GM12878 (cell line): Measurements from ENCODE around the gene TPMT. TPM values are rescaled to one million over a fixed set of nuclear protein-coding genes. Genes with fewer than 3 reads are reported as not detected.
"Not testable (repeated sequence)": the region's sequence is repeated elsewhere in the genome, so short reads cannot be mapped to it uniquely, and the experiment has no call there.

Experiments
- ATAC-seq: fragments of 200-7000 bp; cut with Tn5 transposase; 3 replicates; pipeline ENCODE4 v1.9.1; 2020; ENCODE audit warnings: mild to moderate bottlenecking, moderate library complexity
- BruUV-seq: library from RNA; stranded (reverse); fragments of 400-500 nt; replicated peaks from 2 replicates; lab custom pipeline; 2021; lab: Mats Ljungman, UMichigan
- CTCF ChIA-PET: fragments of 300-600 bp; sonication (Branson Sonifier 250); formaldehyde crosslinking; extraction: SDS; loops from one replicate; lab custom pipeline; 2021; ENCODE audit warnings: inconsistent platforms; lab: Yijun Ruan, JAX
- POLR2A ChIA-PET: fragments of 350-600 bp; formaldehyde crosslinking; extraction: SDS; loops from one replicate; lab custom pipeline; 2021; ENCODE audit warnings: inconsistent platforms; lab: Charles Lee
- RAD21 ChIA-PET: fragments of 300-600 bp; sonication (Branson Sonifier 250); formaldehyde crosslinking; loops from one replicate; lab custom pipeline; 2023; ENCODE audit warnings: antibody characterized with exemption; ENCODE audit not compliant: unreplicated experiment; lab: Charles Lee
- SMC1A ChIA-PET: fragments of 300-600 bp; sonication (Branson Sonifier 250); formaldehyde crosslinking; loops from one replicate; lab custom pipeline; 2023; ENCODE audit not compliant: unreplicated experiment, uncharacterized antibody; lab: Charles Lee
- DNase-seq: peaks from one replicate; pipeline ENCODE4 v3.0.0-alpha.2; 2011; ENCODE audit warnings: low read depth, low spot score
- FAIRE-seq: peaks from 3 replicates; lab custom pipeline; 2011; peaks lifted over from hg19 to GRCh38; lab: Jason Lieb, UNC
- H2AFZ ChIP-seq: 2 replicates; pipeline ENCODE4 v1.6.0; 2011; ENCODE audit warnings: low read depth, low read length, control low read depth; ENCODE audit not compliant: control insufficient read depth
- H3K27ac ChIP-seq: 2 replicates; pipeline ENCODE4 v1.5.1; 2011; ENCODE audit warnings: control low read depth; ENCODE audit not compliant: control insufficient read depth, insufficient read depth
- H3K27me3 ChIP-seq, 2 experiments: replicated peaks in 1 of 2; 2 replicates each; pipeline versions ENCODE4 v1.6.0 to v1.6.1; 2011; ENCODE audit warnings: low read length in 1 of 2; ENCODE audit not compliant: control insufficient read depth in 2 of 2, insufficient read depth in 2 of 2
- H3K36me3 ChIP-seq, 2 experiments: 2 replicates each; pipeline ENCODE4 v1.5.1; 2011; ENCODE audit warnings: low read length in 1 of 2; ENCODE audit not compliant: control insufficient read depth in 2 of 2, insufficient read depth in 2 of 2
- H3K4me1 ChIP-seq: 2 replicates; pipeline ENCODE4 v1.6.1; 2011; ENCODE audit warnings: mild to moderate bottlenecking, low read length, moderate library complexity, mixed read lengths; ENCODE audit not compliant: control insufficient read depth, insufficient read depth
- H3K4me2 ChIP-seq: 2 replicates; pipeline ENCODE4 v1.6.0; 2011; ENCODE audit warnings: control low read depth; ENCODE audit not compliant: control insufficient read depth, insufficient read depth
- H3K4me3 ChIP-seq: fragments of 200-600 bp; sonication (generic); 2 replicates; pipeline ENCODE4 v1.5.1; 2016
- H3K79me2 ChIP-seq: 2 replicates; pipeline ENCODE4 v1.6.0; 2011; ENCODE audit warnings: low read length; ENCODE audit not compliant: control insufficient read depth, insufficient read depth
- H3K9ac ChIP-seq: 2 replicates; pipeline ENCODE4 v1.8.0; 2011; ENCODE audit warnings: low read length, control low read depth, mixed read lengths; ENCODE audit not compliant: control insufficient read depth, insufficient read depth
- H3K9me3 ChIP-seq: replicated peaks from 3 replicates; pipeline ENCODE4 v1.5.1; 2011; ENCODE audit warnings: mild to moderate bottlenecking, low read length; ENCODE audit not compliant: control insufficient read depth, insufficient read depth
- H4K20me1 ChIP-seq: 2 replicates; pipeline ENCODE4 v1.6.0; 2011; ENCODE audit not compliant: control insufficient read depth, insufficient read depth
- GABPA ChIP-seq: IDR thresholded peaks from 2 replicates; pipeline ENCODE4 v1.6.1; 2014; ENCODE audit warnings: antibody characterized with exemption, low read depth, mild to moderate bottlenecking, inconsistent platforms
- HDAC2 ChIP-seq: fragments of 200-600 bp; sonication (generic); IDR thresholded peaks from 2 replicates; pipeline ENCODE4 v1.6.1; 2017
- WGBS: methylation state at CpG from one replicate; pipeline ENCODE4 v1.1.6; 2016; ENCODE audit warnings: low lambda C conversion rate; ENCODE audit not compliant: insufficient replicate concordance, insufficient coverage; ENCODE audit errors: missing lambda C conversion rate; 5-methylcytosine and 5-hydroxymethylcytosine counted together
- in situ Hi-C: fragments of 300-500 bp; cut with MboI; formaldehyde crosslinking; loops from 9 replicates; pipeline ENCODE4 v1.14.3; 2018; ENCODE audit warnings: mixed read lengths
- intact Hi-C: fragments of 100-400 bp; cut with micrococcal nuclease; formaldehyde crosslinking; loops from one replicate; pipeline ENCODE4 v1.14.2; 2022; ENCODE audit not compliant: unreplicated experiment
- polyA plus RNA-seq, 11 experiments: library from polyadenylated mRNA; depleted of rRNA in 4 of 11; unstranded in 6 of 11; stranded (reverse) in 5 of 11; fragments of >200 nt; fragmentation: Nextera tagmentation in 4 of 11; fragmentation: Illumina TruSeq in 1 of 11; extraction: Ambion mirVana in 4 of 11; extraction: Trizol in 1 of 11; gene quantifications; 1 replicate in 1 of 11; 2 replicates in 10 of 11; pipeline versions ENCODE4 v1.2.1 to v1.2.3, GENCODE V29; 2011 to 2016; ENCODE audit warnings: inconsistent platforms in 2 of 11, missing spikeins in 2 of 11, low read depth in 1 of 11
- total RNA-seq, 4 experiments: library from RNA; depleted of rRNA in 3 of 4; stranded (reverse); fragments of >200 nt in 3 of 4; fragmentation: Illumina TruSeq in 1 of 4; extraction: Trizol in 1 of 4; gene quantifications; 2 replicates each; pipeline versions ENCODE4 v1.2.1 to v1.2.3, GENCODE V29; 2013 to 2021

Gene TPMT
- total and polyA plus RNA-seq, 10 of the 15 experiments (the other 5 are each of a cell fraction or from before 2014, with no cell fraction given): 7.9 to 18.2 (median 16.3) TPM

DNA sequence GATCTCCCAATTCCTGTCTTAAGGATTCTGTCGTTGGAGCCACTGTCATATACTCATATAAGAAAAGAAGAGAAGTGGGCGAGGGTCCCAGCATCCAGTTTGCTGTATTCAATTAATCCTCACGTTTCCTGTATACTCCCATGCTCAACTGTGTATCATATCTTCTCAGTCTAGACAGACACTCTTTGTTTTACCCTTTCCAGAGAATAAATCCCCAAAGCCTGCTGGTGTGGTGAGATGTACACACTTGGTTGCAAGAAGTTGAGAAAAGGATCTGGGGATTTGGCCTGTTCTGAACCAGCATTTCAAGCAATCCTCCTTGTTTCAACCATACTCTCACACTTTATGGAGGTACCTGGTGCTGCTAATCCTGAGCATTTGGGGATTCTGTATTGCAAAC, 3.1 kb downstream of the TPMT start:
- H3K9me3 ChIP-seq: no peaks in the 10 kb centered on the region
- ChIA-PET POLR2A (interaction anchor here (0.7 kb wide), 1 partner anchor 18 kb away, joined by 3 read pairs; no protein-coding TSS in a partner anchor), CTCF (interaction anchor here (0.6 to 1.0 kb wide), 2 partner anchors 9 to 18 kb away, joined by 3 read pairs; no protein-coding TSS in a partner anchor), RAD21 (interaction anchor here (0.7 kb wide), 1 partner anchor 16 kb away, joined by 3 read pairs; no protein-coding TSS in a partner anchor), SMC1A (interaction anchor here (0.7 kb wide), 1 partner anchor 13 kb away, joined by 3 read pairs; no protein-coding TSS in a partner anchor)
- ATAC-seq (no peak), FAIRE-seq (no peak), DNase-seq (no peak)
- no peaks in the 10 kb centered on the region; a peak in 1 of 4 replicates for H3K36me3 ChIP-seq
- no TSS peak for BruUV-seq
- H3K79me2 ChIP-seq: peaks cover 6% of the 10 kb centered on the region
- no peak overlapping the region for H2AFZ ChIP-seq
- in situ Hi-C loops: loop anchor here (5.0 kb wide), 1 partner anchor 450 kb away; no protein-coding TSS in a partner anchor
- intact Hi-C loops: loop anchor here (10.0 kb wide), 1 partner anchor 447 kb away; the partner anchor contains the start of gene NUP153
- 84% methylated on average over 3 of the region's 3 CpGs for WGBS
- H3K27ac ChIP-seq: no peak overlapping the region
- peaks cover 9% of the 10 kb centered on the region for H3K4me1 ChIP-seq
- no peak for TF ChIP-seq HDAC2
- TF ChIP-seq GABPA: no peak
- H3K27me3 ChIP-seq: no peaks in the 10 kb centered on the region
- no peak overlapping the region for H3K4me3 ChIP-seq
- no peak overlapping the region for H3K4me2 ChIP-seq
- H4K20me1 ChIP-seq: no peaks in the 10 kb centered on the region
- no peak overlapping the region for H3K9ac ChIP-seq

DNA sequence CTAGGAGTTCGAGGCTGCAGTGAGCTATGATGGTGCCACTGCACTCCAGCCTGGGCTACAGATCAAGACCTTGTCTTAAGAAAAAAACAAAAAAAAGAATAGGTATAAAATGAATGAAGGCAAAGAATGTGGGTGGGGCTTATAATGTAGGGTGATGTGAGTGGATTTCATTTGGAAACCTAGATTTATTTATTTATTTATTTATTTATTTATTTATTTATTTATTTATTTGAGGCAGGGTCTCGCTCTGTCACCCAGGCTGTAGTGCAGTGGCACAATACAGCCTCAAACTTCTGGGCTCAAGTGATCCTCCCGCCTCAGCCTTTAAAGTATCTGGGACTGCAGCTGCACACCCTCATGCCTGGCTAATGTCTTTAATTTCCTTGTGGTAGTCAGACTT, 3.5 kb downstream of the TPMT start:
- SMC1A ChIA-PET, CTCF ChIA-PET: not testable (repeated sequence)
- POLR2A ChIA-PET: interaction anchor here (0.7 kb wide), 1 partner anchor 158 kb away, joined by 5 read pairs; no protein-coding TSS in a partner anchor

More for the DNA sequence above, 3.5 kb downstream of the TPMT start:
- H3K27me3 ChIP-seq, H2AFZ ChIP-seq, RAD21 ChIA-PET, H3K9me3 ChIP-seq, DNase-seq, H3K79me2 ChIP-seq, ATAC-seq, FAIRE-seq, H3K27ac ChIP-seq, H3K4me3 ChIP-seq, H3K4me2 ChIP-seq, H3K4me1 ChIP-seq, H4K20me1 ChIP-seq, BruUV-seq, H3K9ac ChIP-seq, H3K36me3 ChIP-seq: not testable (repeated sequence)
- in situ Hi-C loops (loop anchor here (5.0 kb wide), 1 partner anchor 449 kb away; no protein-coding TSS in a partner anchor), intact Hi-C loops (loop anchor here (10.0 kb wide), 1 partner anchor 447 kb away; the partner anchor contains the start of gene NUP153)
- WGBS: 96% methylated on average over 3 of the region's 3 CpGs
